HG03064 (cell line): ENCODE results near the gene DNM2.

Experiments used
- ATAC-seq: cut with Tn5 transposase; IDR thresholded peaks from one replicate; pipeline ENCODE4 v1.9.1; 2021; ENCODE audit warnings: low read depth; ENCODE audit not compliant: unreplicated experiment

The DNM2 gene

DNA sequence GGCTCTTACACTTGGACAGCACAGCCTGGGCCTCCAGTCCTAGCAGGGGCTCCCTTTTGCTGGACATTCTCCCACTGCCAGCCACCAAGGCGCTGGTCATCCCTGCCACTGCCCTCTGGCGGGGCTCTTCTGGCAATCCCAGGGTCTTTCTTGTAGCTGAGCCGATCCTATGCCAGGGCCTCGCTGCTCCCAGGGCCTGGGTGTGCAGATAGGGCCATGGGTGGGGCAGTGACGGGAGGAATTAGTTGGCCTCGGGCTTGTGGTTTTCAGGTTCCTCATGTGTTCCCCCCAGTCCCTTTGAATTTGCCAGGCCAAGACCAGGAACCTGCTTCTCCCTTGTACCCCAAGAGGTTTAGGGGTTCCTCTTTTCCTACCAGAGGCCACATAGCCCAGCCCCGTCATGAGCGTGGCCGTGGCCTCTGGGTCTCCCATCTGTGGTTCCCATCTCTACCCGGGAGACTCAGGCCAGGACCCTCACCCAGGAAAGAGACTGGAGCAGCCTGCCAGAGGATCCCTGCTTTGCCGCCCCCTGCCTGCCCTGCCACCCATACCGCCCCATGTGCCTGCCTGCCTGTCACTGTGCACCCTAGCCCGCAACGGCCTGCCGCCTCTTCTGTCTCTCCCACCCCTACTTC, 91.9 kb downstream of the DNM2 start:
- ATAC-seq = no peak

DNA sequence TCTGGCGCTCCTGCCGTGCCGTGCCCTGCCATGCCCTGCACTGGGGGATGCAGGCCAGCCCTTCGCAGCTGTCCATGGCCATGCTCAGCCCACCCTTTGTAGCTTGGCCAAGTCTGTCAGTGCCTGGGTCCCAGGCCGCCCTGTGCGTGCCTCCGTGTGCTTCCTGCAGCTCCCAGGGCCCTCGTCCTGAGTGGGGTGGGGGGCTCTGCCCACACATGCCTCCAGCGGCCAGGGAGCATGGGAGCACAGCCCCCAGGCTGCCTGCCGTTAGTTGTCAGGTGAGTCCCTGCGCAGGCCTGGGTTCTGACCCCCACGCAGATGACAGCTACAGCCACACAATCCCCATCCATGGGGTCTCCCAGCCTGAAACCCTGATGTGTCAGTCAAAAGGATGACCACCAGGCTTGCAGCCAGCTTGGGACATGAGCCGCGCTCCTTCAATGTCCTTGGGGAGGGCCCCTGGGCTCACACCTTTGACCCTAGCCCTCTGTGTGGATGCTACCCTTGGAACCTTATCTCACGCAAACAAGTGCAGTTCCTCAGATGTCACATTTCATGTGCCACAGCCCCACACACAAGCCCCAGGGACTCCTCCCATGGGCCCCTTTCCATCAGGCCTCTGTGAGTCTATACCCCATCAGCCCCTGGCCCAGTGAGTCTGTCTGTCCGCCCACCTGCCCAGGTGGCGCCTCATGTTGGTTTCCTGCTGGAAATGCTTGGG, 93.7 kb downstream of the DNM2 start:
- no peak for ATAC-seq

DNA sequence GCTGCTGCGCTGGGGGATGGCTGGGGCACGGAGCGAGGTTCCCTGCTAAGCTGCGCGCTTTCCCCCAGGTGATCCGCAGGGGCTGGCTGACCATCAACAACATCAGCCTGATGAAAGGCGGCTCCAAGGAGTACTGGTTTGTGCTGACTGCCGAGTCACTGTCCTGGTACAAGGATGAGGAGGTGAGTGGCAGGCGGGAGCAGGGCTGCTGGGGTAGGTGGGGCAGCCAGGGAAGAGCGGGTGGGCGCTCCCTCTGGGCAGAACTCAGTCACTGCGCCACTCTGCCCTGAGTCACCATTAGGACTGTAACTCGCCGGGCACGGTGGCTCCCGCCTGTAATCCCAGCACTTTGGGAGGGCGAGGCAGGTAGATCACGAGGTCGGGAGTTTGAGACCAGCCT, 94.3 kb downstream of the DNM2 start:
- no peak for ATAC-seq

DNA sequence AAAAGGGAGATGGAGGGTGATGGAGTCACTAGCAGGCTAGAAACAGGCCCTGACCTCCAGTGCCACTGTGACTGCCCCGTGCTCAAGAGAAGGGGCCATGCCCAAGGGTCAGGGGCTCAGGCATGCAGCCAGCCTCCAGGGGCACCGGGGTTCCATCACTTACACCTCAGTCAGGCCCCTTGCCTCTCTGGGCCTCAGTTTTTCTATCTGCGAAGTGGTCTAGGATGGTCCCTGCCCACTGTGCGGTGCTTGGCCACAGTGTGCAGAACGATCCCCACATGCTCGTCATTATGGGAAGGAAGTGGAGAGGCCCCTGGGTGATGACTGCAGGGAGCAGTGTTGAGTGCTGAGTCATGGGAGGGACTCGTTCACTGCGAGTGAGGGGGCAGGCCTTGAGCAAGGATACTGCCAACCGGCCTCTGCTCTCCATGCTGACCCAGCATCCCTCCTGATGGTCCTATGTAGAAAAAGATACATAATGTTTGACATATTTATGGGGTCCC, 95.1 kb downstream of the DNM2 start:
- ATAC-seq = no peak

DNA sequence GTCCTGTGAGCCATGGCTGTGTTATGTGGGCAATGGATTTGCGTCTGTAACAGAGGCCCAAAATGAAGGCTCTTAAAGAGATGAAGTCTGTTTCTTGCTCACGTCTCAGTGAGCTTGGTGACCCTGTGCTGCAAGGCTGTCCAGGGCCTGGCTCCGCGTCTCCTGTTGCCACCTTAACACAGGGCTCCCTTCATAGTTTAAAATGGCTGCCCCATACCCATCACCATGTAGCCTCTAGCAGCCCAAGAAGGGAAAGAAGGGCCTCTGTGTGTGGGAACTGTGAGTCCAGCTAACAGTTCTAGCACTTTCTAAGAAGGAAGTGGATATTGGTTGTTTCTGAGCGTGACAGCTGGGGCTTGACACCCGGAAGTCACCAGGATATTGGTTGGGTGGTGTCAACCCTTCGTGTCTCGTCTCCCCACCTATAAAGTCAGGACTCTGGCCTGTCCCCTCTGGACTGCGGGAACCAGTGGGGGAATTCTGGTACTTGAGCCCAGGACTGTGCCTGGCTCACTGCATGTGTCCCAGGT, 97.2 kb downstream of the DNM2 start:
- ATAC-seq = no peak

DNA sequence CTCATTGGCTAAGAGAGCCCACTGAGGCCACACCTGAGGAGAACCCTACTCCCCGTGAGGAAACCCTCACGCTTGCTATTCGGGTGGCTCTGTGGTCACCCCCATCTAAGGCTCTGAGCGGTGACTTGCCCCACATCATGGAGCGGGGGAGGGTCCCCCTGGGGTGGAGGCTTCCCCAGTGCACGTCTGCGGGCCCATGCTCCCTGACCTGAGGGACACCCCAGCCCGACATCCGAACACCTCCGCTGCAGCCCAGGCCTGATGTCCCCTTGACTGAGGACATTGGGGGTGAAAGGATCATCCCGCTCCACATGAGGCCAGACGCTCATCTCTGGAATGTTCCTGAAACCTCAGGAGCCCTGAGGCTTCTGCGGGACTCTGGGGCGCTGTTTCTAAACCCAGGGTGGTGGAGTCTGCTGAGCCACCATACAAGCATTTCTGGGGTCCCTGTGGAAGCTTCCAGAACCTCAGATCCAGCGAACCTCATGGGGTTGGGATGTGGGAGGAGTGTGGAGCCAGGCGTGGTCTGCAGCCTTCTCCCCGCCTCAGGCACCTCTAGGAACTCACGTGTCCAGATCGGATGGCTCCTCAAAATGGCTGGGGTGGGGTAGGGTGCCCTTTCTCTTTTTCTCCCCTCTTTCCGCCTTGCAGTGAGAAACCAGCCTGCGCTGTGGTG, 98.2 kb downstream of the DNM2 start:
- no peak for ATAC-seq

DNA sequence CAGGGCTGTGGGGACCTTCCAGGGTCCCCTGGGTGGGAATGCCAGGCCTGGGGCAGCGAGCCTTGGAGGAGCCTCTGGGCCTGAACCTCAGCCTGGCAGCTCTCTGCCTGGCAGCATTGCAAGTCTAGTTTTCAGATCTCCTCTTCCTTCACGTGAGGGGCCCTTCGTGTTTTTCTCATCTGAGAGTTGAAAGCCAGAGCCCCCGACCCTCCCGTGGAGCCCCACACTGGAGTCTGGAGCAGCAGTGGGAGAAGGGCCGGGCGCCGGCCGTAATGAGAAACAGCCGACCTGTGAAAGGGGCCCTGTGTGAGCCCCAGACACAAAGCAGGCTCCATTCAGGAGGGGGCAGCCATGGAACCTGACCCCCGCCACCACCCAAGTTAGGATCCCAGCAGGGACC, 98.8 kb downstream of the DNM2 start:
- no peak for ATAC-seq

DNA sequence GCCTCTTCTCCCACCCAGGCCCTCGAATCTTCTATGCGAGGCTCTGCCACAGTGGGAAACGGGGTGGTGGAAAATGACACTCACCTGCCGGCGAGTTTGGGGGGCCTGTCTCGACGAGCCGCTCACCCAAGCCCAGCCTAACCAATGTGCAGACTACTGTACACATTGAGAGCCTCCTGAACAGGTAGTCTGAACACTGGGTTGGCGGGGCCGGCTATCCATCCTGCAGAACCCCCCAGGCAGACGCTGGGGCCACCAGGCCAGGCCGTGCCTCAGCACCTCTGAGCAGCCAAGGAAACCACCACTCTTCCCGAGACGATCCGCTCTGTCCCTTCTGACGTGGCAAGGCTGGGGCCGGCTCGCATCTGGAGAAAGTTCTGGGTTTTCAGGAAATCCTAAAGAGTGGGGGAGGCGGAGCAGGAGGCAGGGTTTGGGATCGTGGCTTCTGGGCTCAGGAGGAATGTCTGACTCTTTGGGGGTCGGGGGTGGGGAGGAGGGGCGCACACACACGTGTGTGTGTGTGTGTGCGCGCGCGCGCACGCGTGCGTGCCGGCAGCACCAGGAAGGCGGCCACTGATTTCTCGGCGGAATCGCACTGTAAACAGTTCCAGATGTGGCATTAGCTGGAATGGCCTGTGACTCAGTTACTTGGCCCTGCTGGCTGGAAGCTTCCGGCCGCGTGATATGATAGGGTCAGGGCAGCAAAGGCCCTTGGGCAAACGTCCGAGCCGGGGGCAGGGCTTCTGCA, 99.6 kb downstream of the DNM2 start:
- no peak for ATAC-seq

DNA sequence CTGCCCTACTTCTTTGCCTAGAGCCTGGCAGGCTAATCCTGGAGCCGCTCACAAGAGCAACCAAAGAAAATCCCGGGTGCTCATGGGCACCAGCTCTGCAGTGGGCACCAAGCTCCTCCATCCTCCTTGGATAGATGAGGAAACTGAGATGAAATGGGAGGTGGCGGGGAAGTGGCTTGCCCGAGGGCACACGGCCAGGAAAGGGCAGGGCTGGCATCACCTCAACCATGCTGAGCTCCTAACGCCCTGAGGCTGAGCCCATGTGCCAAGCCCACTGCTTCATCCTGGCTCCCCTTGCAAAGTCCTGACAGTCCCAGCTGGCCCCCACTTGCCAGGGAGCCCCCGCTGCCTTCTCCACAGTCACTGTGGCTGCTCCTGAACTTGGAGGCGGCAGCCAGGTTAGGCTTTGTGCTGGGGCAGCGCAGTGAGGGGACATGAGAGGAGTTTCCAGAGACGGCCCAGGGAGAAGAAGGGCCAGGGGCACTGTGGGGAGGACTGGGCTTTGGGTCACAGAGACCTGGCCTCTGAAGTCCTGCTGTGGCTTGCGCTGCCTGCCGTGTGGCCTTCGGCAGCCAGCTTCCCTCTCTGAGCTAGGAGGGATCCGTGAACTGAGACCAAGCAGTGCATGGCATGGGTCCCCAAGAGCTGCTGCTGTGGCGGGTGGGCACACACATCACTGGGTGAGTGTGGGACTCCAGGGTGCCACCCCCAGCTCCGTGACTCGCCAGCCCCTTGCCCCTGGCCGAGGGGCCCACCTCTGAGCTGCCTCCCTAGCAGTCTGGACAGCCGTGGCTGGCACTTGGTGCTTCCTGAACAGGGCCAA, 100.6 kb downstream of the DNM2 start:
- no peak for ATAC-seq

DNA sequence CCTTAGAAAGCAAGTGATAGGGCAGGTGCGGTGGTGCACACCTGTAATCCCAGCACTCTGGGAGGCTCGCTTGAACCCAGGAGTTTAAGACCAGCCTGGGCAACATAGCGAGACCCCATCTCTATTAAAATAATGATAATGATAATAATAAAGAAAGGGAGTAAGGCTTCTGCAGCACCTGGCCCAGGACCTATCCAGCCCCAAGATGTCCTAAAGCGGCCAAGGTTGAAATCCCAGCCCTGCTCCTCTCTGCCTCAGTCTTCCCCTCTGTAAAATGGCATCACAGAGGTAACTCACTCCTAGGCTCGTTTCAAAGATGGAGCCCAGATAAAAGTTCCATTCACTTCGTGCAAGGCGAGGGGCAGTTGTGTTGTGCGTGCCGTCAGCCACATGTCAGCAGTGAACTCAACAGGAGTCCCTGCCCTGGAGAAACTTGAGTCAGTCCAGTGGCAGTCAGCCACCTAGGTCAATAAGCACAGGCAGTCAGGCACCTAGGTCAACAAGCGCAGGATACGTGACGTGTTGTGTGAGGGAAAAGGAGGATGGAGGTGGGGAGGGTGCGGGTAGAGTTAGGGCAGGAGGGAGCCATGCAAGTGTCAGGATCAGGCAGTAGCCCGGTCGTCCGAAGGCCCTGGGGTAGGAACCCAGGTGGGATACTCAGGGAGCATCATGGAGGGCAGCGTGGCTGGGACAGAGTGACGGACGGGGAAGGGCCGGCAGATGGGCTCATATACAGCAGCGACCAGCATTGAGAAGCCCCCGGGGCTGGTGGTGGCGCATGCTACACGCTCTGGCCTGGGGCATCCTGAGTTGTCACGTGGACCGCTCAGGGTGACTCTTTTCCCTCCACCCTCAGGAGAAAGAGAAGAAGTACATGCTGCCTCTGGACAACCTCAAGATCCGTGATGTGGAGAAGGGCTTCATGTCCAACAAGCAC, 101.5 kb downstream of the DNM2 start:
- no peak for ATAC-seq

DNA sequence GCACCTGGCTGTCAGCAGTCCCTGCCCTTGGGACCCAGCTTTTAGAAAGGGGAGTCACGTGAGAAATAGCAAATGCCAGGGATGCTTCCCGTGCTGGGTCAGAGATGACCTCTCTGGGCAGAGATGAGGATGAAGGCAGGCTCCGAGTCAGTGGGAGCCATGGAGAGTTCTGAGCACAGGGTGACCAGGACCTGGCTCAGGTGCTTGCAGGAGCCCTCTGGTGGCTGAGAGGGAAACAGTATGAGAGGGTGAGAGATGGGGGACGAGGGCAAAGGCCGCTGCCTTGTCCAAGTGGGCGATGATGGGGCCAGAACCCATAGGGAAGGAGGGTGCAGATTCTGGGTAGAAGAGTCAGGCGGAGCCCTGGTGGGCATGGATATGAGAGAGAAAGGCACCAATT, 102.3 kb downstream of the DNM2 start:
- ATAC-seq = no peak

DNA sequence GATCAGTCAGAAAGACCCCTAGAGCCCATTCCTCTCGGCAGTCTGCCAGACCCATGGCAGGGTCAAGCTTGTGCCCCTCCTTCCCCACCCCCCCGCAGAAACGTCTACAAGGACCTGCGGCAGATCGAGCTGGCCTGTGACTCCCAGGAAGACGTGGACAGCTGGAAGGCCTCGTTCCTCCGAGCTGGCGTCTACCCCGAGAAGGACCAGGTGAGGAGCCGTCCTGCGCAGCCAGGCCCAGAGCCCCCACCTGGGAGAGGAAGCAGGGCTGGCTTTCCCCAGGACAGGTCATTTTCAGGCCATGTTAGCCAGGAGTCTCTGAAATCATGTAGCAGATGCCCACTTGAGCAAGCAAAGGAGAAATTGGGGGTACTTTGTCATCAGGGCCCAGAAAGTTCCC, 105.8 kb downstream of the DNM2 start:
- no peak for ATAC-seq

DNA sequence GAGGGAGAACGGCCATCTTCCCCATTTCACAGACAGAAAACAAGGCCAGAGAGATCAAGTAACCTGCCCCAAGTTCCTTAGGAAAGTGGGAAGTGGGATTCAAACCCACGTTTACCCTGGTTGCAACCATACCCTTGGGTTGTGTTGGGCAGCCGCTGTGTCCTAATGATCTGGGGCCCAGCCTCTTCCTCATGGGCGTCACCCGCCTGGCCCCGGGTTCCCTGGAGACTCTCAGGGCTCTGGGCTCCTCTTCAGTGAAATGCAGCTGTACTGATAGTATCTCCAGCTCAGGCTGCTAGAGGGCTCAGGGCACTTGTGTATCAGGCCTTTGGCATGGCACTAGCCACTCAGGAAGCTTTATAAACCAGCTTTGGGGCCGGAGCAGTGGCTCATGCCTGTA, 108.4 kb downstream of the DNM2 start:
- no peak for ATAC-seq

DNA sequence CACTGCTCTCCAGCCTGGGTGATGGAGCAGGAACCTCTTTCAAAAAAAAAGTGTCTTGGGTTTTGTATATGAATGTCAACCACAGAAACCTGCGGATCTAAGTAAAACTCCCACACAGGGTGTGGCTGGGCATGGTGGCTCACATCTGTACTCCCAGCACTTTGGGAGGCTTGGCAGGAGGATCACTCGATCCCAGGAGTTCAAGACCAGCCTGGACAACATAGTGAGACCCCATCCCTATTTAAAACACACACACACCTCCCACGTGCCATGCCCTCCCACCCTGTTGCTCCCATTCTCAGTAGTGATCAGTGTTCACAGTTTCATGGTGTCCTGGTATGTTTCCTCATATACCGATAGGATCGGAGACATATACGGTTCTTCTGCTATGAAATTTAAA, 109.0 kb downstream of the DNM2 start:
- no peak for ATAC-seq

DNA sequence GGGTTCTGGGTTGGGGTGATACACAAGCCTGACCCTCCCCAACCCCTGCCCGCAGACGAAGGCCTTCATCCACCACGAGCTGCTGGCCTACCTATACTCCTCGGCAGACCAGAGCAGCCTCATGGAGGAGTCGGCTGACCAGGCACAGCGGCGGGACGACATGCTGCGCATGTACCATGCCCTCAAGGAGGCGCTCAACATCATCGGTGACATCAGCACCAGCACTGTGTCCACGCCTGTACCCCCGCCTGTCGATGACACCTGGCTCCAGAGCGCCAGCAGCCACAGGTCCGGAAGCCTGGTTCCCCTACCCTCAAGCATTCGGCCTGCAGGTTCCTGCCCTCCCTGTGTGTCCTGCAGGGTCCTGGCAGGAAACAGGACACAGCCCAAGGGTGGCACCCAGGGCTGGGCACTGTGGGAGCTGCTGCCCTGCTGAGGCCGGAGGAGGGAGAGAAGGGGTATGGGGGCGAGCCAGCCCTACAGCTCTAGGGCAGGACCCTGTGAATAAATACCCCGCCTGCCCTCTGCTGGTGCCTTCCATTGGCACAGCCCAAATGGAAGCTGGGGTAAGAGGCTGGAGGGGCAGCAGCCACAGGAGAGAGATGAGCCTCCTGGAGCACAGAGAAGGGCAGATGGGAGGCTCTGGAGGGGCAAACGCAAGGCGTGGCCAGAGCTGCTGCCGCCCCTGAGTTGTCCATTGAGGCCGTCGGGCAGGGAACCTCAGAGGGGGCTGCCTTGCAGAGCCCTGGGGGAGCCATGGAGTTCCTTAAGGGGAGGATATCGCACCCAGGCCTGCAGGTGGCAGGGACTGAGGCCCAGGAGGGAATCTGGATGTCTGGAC, 111.3 kb downstream of the DNM2 start:
- no peak for ATAC-seq

DNA sequence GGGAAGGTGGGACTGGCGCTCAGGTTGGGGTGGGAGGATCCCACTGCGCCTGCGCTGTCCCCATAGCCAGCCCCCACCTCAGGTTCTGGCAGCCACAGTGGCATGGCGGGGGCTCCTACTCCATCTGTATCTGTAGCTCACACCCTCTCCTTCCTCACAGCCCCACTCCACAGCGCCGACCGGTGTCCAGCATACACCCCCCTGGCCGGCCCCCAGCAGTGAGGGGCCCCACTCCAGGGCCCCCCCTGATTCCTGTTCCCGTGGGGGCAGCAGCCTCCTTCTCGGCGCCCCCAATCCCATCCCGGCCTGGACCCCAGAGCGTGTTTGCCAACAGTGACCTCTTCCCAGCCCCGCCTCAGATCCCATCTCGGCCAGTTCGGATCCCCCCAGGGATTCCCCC, 112.1 kb downstream of the DNM2 start:
- no peak for ATAC-seq

DNA sequence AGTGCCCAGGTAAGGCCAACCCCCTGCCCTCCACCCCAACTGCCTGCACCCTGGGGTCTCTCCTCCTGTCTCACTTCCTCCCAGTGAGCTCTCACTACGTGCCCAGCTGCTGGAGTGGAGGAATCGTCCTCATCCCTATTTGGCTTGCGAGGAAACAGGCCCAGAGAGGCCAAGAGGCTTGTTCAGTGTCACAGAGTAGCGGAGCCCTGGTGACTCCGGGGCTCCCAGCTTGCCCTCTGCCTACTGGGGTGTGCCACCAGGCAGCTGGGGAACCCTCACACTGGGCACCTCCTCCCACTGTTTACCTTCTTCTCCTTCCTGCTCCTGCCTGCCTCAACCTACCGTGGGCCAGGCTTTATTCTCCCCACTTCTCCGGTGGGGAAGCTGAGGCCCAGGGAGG, 112.5 kb downstream of the DNM2 start:
- no peak for ATAC-seq
